Measurements from ENCODE around the gene BRD1. TPM values are rescaled to one million over a fixed set of nuclear protein-coding genes. Genes with fewer than 3 reads are reported as not detected.

Gene BRD1
- total and polyA plus RNA-seq, 2 experiments from 2014 or later, result 12.3 to 33.8 TPM

GRCh38 chr22:49873228-49873940, 45.7 kb upstream of the BRD1 start:
- Histone ChIP-seq H3K4me3 (no peak overlapping the region), H3K4me2 (no peak overlapping the region), H3K79me2 (replicated peaks; ENCODE audit: insufficient read depth) (peaks cover 95% of the 10 kb centered on the region), H4K20me1 (replicated peaks; ENCODE audit: insufficient read depth) (peaks cover 36% of the 10 kb centered on the region), H3K4me1 (ENCODE audit: insufficient read depth) (no peaks in the 10 kb centered on the region), H3K9me2 (ENCODE audit: insufficient read depth) (peaks cover 4% of the 10 kb centered on the region; the same call in 1 of the 2 replicates), H2AFZ (no peak overlapping the region), H3K36me3 (ENCODE audit: insufficient read depth) (no peaks in the 10 kb centered on the region), H3K27me3 (ENCODE audit: insufficient read depth) (no peaks in the 10 kb centered on the region), H3K27ac (ENCODE audit: low read depth) (no peak overlapping the region), H3F3A (replicated peaks; ENCODE audit: low read depth) (no peaks in the 10 kb centered on the region; the same call in 1 of the 2 replicates)
- Mint-ChIP-seq H3K36me3 (ENCODE audit: low read depth) (peaks cover 55% of the 10 kb centered on the region), H3K9me3 (peaks cover 24% of the 10 kb centered on the region), H3K4me3 (no peak overlapping the region), H3K4me1 (no peaks in the 10 kb centered on the region), H3K27ac (no peak overlapping the region), H3K27me3 (ENCODE audit: insufficient read depth, low read depth, poor library complexity) (peaks cover 2% of the 10 kb centered on the region)
- ATAC-seq (no peak), DNase-seq (ENCODE audit: low spot score) (no peak)
- TF ChIP-seq NANOG (IDR thresholded peaks at IDR 0.05; ENCODE audit: borderline replicate concordance), result no peak
- TF ChIP-seq EZH2phosphoT487 (IDR thresholded peaks at IDR 0.05; ENCODE audit: unreplicated experiment), result no peak
- no peak for TF ChIP-seq STAT1 (IDR thresholded peaks at IDR 0.05; ENCODE audit: unreplicated experiment)
- no peak for TF ChIP-seq ZNF331 (CRISPR knock-in tag; IDR thresholded peaks at IDR 0.05; ENCODE audit: low read depth)
- no peak for TF ChIP-seq JUNB (IDR thresholded peaks at IDR 0.05; ENCODE audit: unreplicated experiment)
- TF ChIP-seq REST (IDR thresholded peaks at IDR 0.05; ENCODE audit: unreplicated experiment), result no peak
- no peak for TF ChIP-seq EZH2 (IDR thresholded peaks at IDR 0.05; ENCODE audit: low read depth, unreplicated experiment)
- no peak for TF ChIP-seq ZNF114 (CRISPR knock-in tag; IDR thresholded peaks at IDR 0.05)
- TF ChIP-seq CTCF (conservative IDR thresholded peaks at IDR 0.05; ENCODE audit: low read depth in 2 of 2), result no peak
- no peak for TF ChIP-seq CREB1 (CRISPR knock-in tag; IDR thresholded peaks at IDR 0.05; ENCODE audit: low read depth)
- TF ChIP-seq POLR2AphosphoS5 (IDR thresholded peaks at IDR 0.05; ENCODE audit: low read depth), result no peak
- no peak for TF ChIP-seq ETS1 (IDR thresholded peaks at IDR 0.05)
- TF ChIP-seq ZNF462 (CRISPR knock-in tag; IDR thresholded peaks at IDR 0.05), result no peak

All from GM23338 (cell line).